Thymus (tissue), 11 donors: ENCODE data around the gene PNRC1. TPM values are rescaled to one million over a fixed set of nuclear protein-coding genes. Genes with fewer than 3 reads are reported as not detected.

Source experiments
- DNase-seq, 9 donors: peaks; one replicate each; pipeline ENCODE4 v3.0.0-alpha.2; 2013; ENCODE audit warnings: low spot score in 9 of 9, low read depth in 6 of 9, missing footprints in 1 of 9
- H3K27ac ChIP-seq, 2 donors: one replicate each; pipeline ENCODE4 v1.5.1; 2013; ENCODE audit warnings: control low read depth in 1 of 2, low read depth in 1 of 2, low read length in 1 of 2, mild to moderate bottlenecking in 1 of 2, moderate library complexity in 1 of 2
- H3K27me3 ChIP-seq, 2 donors: one replicate each; pipeline ENCODE4 v1.5.1; 2013; ENCODE audit warnings: low read length in 1 of 2; ENCODE audit not compliant: control insufficient read depth in 2 of 2, insufficient read depth in 1 of 2
- H3K36me3 ChIP-seq, 2 donors: one replicate each; pipeline ENCODE4 v1.5.1; 2013; ENCODE audit warnings: low read length in 1 of 2, mild to moderate bottlenecking in 1 of 2, moderate library complexity in 1 of 2; ENCODE audit not compliant: control insufficient read depth in 2 of 2, insufficient read depth in 2 of 2
- H3K4me1 ChIP-seq, 2 donors: one replicate each; pipeline ENCODE4 v1.5.1; 2013; ENCODE audit warnings: low read length in 2 of 2; ENCODE audit not compliant: control insufficient read depth in 2 of 2, insufficient read depth in 2 of 2
- H3K4me3 ChIP-seq, 2 donors: one replicate each; pipeline ENCODE4 v1.5.1; 2013; ENCODE audit warnings: low read length in 2 of 2, control low read depth in 1 of 2, mild to moderate bottlenecking in 1 of 2
- H3K9me3 ChIP-seq, 2 donors: one replicate each; pipeline ENCODE4 v1.5.1; 2013; ENCODE audit warnings: low read length in 1 of 2, mild to moderate bottlenecking in 1 of 2; ENCODE audit not compliant: control insufficient read depth in 2 of 2, insufficient read depth in 1 of 2
- WGBS: extraction: QIAGEN DNeasy Blood & Tissue Kit; methylation state at CpG from one replicate; pipeline ENCODE4 v1.1.7; 2013; 5-methylcytosine and 5-hydroxymethylcytosine counted together
- polyA plus RNA-seq: library from polyadenylated mRNA; stranded (reverse); fragments of 200-250 nt; gene quantifications from one replicate; pipeline ENCODE4 v1.2.3, GENCODE V29; 2013
- total RNA-seq: library from RNA; stranded (reverse); fragments of 120-200 nt; gene quantifications from one replicate; pipeline ENCODE4 v1.2.4, GENCODE V29; 2013
- donor health status: healthy.

The PNRC1 gene
- total and polyA plus RNA-seq, 2 donors = 114 to 230 TPM

DNA sequence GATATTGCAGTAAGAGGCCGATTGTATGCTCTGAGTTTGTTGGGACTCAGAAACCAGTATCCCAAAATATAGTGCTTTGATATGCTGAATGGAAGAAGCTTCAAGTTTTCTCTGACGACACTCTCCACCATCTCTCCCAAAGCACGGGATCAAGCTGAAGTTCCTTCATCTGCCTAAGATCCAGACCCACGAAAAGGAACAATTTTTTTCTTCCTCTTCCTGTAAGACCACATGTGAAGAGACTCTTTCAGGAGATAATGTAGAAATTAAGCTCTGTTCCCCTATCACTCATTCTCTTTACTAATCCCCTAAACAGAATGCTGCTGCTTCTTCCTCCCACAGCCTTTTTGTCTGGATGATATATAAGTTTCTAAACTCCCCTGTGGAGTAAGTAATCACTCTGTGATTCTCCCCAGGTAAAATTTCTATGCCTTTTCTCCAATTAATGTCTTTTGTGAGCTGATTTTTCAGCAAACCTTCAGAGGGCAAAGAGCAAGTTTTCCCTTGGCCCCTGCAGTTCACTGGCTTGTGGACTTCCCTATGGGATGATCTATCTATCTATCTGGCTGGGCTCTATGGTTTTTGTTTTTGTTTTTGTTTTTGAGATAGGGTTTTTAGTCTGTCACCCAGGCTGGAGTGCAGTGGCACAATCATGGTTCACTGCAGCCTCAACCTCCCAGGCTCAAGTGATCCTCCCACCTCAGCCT lies 13.5 kb upstream of the PNRC1 start:
- peaks cover 0 to 4% of the 10 kb centered on the region in 2 donors for H3K9me3 ChIP-seq
- no peak for DNase-seq
- peaks cover 0 to 1% of the 10 kb centered on the region in 2 donors for H3K4me1 ChIP-seq
- no peaks in the 10 kb centered on the region for H3K27me3 ChIP-seq
- whole genome bisulfite sequencing = 67% methylated on average over 4 of the region's 4 CpGs
- no peaks in the 10 kb centered on the region for H3K36me3 ChIP-seq
- no peak overlapping the region for H3K4me3 ChIP-seq
- H3K27ac ChIP-seq = no peak overlapping the region

DNA sequence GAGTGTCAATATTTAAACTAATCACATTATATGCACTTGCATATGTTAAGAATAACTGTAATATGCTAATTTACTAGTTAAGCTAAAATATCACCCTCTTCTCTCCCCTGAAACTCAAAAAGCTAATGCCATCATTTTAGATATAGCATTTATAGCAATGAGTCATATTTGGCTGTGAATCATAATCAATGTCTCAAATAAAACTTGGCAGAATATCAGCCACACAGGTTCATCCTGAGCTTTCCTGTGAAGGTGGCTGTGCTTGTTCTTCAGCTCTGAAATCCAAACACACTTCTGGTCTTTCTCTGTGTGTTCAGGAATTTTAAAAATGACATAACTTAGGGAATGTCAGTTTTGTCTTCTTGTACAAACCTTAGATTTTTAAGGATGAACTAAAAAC lies 12.8 kb upstream of the PNRC1 start:
- no peak overlapping the region for H3K27ac ChIP-seq

DNA sequence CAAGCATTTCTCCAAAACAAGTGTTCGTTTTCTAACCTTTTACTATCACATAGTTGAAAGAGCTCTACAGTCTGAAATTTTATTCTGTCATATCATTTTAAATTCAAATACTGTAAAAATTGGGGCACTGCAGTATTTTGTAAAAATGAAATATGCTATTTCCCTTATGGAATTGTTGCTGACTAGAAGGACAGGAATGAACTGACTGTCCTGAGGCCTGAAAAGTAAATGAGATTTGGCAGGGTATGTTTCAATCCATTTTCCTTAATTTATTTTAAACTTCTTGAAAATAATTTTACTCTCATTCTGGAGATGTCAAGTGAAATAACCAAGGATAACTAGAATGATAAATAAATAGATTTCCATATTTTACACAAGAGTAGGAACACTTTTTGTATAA lies 11.9 kb upstream of the PNRC1 start:
- H3K27ac ChIP-seq = no peak overlapping the region
- DNase-seq = no peak
- H3K4me1 ChIP-seq = peaks cover 4 to 5% of the 10 kb centered on the region in 2 donors
- H3K27me3 ChIP-seq = no peaks in the 10 kb centered on the region
- no peaks in the 10 kb centered on the region for H3K36me3 ChIP-seq
- 99% methylated on average over 1 of the region's 1 CpG for WGBS
- H3K4me3 ChIP-seq = no peak overlapping the region
- peaks cover 0 to 4% of the 10 kb centered on the region in 2 donors for H3K9me3 ChIP-seq

More for the DNA sequence above, 12.8 kb upstream of the PNRC1 start:
- H3K4me3 ChIP-seq = no peak overlapping the region
- no peak for DNase-seq
- no peaks in the 10 kb centered on the region for H3K27me3 ChIP-seq
- H3K36me3 ChIP-seq = no peaks in the 10 kb centered on the region
- peaks cover 0 to 4% of the 10 kb centered on the region in 2 donors for H3K9me3 ChIP-seq
- peaks cover 4 to 5% of the 10 kb centered on the region in 2 donors for H3K4me1 ChIP-seq

DNA sequence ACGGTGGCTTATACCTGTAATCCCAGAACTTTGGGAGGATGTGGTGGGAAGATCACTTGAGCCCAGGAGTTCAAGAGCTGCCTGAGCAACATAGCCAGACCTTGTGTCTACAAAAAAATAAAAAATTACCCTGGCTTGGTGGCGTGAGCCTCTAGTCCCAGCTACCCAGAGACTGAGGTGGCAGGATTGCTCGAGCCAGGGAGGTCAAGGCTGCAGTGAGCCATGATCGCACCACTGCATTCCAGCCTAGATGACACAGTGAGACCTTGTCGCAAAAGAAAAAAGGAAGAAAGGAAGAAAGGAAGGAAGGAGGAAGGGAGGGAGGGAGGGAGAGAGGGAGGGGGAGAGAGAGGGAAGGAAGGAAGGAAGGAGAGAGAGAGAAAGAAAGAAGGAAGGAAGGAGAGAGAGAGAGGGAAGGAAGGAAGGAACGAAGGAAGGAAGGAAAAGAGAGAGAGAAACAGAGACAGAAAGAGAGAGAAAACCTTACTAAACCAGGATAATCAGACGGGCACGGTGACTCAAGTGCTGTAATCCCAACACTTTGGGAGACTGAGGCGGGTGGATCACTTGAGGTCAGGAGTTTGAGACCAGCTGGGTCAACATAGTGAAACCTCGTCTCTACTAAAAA lies 10.9 kb upstream of the PNRC1 start:
- Histone ChIP-seq H3K4me1 (peaks cover 4 to 5% of the 10 kb centered on the region in 2 donors), H3K4me3 (no peak overlapping the region), H3K36me3 (no peaks in the 10 kb centered on the region), H3K9me3 (peaks cover 0 to 4% of the 10 kb centered on the region in 2 donors), H3K27ac (no peak overlapping the region), H3K27me3 (no peaks in the 10 kb centered on the region)
- 95% methylated on average over 10 of the region's 10 CpGs for WGBS
- no peak for DNase-seq

DNA sequence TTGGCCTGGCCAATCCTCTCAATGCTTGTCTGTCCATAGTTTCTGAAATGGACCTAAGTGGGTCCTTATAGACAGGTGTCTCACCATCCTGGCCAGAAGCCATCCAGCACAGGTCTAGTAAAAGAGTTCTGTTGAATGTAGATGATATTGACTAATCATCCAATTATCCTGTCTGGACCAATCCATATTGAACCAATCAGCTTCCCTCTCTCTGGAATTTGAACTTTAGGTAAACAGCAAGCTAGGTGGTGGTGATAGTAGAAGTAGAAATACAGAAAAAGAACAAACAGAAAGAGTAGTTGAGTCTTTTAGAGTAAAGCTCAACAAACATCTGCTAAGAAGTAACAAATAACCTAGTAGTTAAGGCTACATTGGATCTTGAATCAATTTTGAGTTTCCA lies 9.5 kb upstream of the PNRC1 start:
- no peak overlapping the region for H3K27ac ChIP-seq
- H3K27me3 ChIP-seq = no peaks in the 10 kb centered on the region
- H3K9me3 ChIP-seq = peaks cover 0 to under 1% of the 10 kb centered on the region in 2 donors
- H3K4me3 ChIP-seq = no peak overlapping the region
- DNase-seq = no peak
- no peaks in the 10 kb centered on the region for H3K36me3 ChIP-seq
- H3K4me1 ChIP-seq = peaks cover 4 to 5% of the 10 kb centered on the region in 2 donors

GRCh38 chr6:89073014-89073620 lies 7.4 kb upstream of the PNRC1 start:
- 38% methylated on average over 4 of the region's 4 CpGs for WGBS
- peak overlapping the region; percentile 86 to 87 for H3K27ac ChIP-seq
- DNase-seq = peak in 5 of 9 donors; percentile 18 to 70 (median 45)

GRCh38 chr6:89073840-89074239 lies 6.7 kb upstream of the PNRC1 start:
- Histone ChIP-seq H3K36me3 (no peaks in the 10 kb centered on the region), H3K27ac (peak overlapping the region in 1 of 2 donors; percentile 87), H3K27me3 (no peaks in the 10 kb centered on the region), H3K9me3 (no peaks in the 10 kb centered on the region), H3K4me3 (no peak overlapping the region), H3K4me1 (peaks cover 4 to 7% of the 10 kb centered on the region in 2 donors)
- DNase-seq = no peak
- 97% methylated on average over 2 of the region's 2 CpGs for WGBS

More at GRCh38 chr6:89073014-89073620, 7.4 kb upstream of the PNRC1 start:
- H3K27me3 ChIP-seq = no peaks in the 10 kb centered on the region
- H3K36me3 ChIP-seq = no peaks in the 10 kb centered on the region
- H3K4me3 ChIP-seq = peak overlapping the region; percentile 1 to 4
- no peaks in the 10 kb centered on the region for H3K9me3 ChIP-seq
- peaks cover 4 to 5% of the 10 kb centered on the region in 2 donors for H3K4me1 ChIP-seq

DNA sequence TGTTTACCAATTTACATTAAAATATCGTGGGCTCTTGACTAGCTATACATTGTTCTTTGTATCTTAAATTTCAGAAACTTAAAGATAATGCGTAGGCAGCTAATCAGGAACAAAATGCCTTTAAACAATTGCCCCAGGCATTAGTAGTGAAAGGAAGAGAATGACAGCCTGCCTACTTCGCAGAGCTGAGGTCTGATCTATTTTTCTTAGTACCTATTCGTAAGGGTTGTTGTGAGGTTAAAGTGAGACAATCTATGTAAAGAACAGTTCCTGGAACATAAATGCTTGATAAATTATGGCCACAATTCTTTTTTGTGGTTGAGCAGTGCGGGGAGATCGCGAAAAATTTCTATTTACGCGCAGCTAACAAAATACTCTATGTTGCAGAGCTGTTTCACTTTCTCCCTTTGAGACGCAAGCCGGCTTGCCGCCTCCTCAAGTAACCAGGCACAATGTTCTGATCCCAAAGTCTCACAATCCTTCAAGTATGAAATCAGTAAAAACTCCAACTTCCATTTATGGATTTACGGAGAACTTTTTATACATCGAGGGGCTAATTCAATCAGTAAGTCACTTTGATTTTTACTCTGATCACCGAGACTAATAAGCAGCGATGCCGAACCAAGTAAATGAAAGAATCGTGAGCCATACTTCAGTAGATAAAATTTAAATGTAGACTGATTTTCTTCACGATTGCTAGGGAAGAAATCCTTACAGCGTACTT lies 878 bp upstream of the PNRC1 start:
- Histone ChIP-seq H3K36me3 (peaks cover 14 to 23% of the 10 kb centered on the region in 2 donors), H3K9me3 (no peaks in the 10 kb centered on the region), H3K4me3 (peak overlapping the region; percentile 98 to 100), H3K27me3 (no peaks in the 10 kb centered on the region), H3K4me1 (peaks cover 12 to 18% of the 10 kb centered on the region in 2 donors), H3K27ac (peak overlapping the region; percentile 96 to 100)
- DNase-seq = peak; percentile 53 to 91 (median 70)
- under 1% methylated on average over 20 of the region's 20 CpGs for WGBS

DNA sequence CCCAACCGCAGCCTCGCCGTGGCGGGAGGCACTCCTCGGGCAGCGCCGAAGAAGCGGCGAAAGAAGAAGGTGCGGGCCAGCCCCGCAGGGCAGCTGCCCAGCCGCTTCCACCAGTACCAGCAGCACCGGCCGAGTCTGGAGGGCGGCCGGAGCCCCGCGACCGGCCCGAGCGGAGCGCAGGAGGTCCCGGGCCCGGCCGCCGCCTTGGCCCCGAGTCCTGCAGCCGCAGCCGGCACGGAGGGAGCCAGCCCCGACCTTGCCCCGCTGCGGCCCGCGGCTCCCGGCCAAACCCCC lies 525 bp downstream of the PNRC1 start:
- H3K36me3 ChIP-seq = peaks cover 22 to 37% of the 10 kb centered on the region in 2 donors
- no peaks in the 10 kb centered on the region for H3K9me3 ChIP-seq
- peaks cover 12 to 18% of the 10 kb centered on the region in 2 donors for H3K4me1 ChIP-seq
- H3K4me3 ChIP-seq = peak overlapping the region; percentile 98 to 100
- WGBS = under 1% methylated on average over 36 of the region's 36 CpGs
- peak overlapping the region; percentile 96 to 100 for H3K27ac ChIP-seq
- H3K27me3 ChIP-seq = no peaks in the 10 kb centered on the region
- DNase-seq = peak in 1 of 9 donors; percentile 36
